Islet of Langerhans (tissue), 1 donor: ENCODE results near the gene SDR42E1.
"Not testable (repeated sequence)": the region's sequence is repeated elsewhere in the genome, so short reads cannot be mapped to it uniquely, and the experiment has no call there.

Source experiments
- FAIRE-seq: peaks from one replicate; lab custom pipeline; 2011; peaks lifted over from hg19 to GRCh38; lab: Jason Lieb, UNC

The SDR42E1 gene

DNA sequence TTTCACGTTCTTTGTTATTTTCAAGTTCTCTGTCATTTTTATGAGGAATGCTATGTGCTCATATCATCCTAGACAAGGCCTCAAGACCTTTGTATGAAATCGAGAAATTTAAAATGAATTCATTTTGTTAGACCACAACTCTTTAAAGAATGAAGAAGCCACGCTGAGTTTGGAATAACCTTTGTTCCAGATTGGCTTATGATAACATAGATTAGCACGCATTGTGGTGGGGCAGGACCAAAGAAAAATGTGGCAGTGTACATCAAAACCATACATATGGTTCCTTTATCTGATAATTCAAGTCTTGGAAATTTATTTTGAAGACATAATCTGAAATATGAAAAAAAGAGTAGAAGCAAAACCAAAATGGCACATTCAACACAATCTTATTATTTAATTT lies 26.0 kb upstream of the SDR42E1 start:
- no peak for FAIRE-seq

DNA sequence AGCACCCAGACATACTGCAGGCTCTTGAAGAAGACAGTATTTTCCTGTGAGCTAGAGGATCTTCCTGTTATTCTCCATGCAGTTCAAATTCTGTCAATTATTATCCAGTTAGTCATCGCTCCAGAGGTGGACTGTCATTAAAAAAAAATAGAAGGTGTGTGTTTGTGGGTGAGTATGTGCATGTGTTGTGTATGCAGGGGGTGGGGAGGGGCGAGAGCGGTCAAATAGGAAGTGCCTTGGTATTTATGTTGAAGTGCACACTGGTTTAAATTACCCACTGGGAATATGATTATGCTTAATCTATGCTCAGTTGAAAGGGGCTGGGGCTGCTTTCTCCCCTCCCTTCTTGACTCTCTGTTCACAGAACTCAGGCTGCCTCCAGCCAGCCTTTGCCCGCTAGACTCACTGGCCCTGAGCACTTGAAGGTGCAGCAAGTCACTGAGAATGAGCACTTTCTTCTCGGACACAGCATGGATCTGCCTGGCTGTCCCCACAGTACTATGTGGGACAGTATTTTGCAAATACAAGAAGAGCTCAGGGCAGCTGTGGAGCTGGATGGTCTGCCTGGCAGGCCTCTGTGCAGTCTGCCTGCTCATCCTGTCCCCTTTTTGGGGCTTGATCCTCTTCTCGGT lies 23.8 kb upstream of the SDR42E1 start, which contains the start of gene HSD17B2:
Gene HSD17B2, plus strand, starts transcription at position 273 of the 632 bp plus-strand sequence. Its CDS starts 172 bp downstream, at position 445.
- FAIRE-seq, result no peak

DNA sequence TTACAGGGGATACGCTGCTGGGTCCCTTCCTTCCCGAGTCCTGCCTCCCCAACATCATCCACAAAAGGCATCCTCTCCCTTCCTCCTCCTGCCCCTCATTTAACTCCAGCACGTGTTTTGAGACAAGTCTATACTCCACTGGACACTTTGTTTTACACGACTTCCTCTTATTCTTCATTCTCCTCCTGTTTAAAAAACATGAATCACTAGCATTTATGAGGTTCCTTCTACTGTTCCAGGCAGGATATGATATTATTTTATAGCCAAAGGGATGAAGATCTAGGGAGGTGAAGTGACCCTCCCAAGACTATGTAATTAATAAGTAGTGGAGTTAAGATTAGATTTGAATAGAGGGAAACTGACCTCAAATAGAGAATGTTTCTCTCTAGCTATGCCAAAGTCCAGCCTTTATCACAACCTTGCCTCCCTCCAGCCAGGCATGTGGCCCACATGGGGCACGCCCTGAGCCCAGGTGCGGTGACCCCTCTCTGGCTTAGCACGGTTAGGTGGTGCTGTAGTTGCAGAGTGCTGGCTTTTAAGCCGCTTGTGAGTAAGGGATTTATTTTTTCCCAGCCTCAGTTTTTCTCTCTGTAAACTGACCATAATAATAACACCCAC lies 22.5 kb upstream of the SDR42E1 start:
- FAIRE-seq, result no peak

GRCh38 chr16:82033006-82033405 lies 21.7 kb upstream of the SDR42E1 start:
- FAIRE-seq, result no peak

DNA sequence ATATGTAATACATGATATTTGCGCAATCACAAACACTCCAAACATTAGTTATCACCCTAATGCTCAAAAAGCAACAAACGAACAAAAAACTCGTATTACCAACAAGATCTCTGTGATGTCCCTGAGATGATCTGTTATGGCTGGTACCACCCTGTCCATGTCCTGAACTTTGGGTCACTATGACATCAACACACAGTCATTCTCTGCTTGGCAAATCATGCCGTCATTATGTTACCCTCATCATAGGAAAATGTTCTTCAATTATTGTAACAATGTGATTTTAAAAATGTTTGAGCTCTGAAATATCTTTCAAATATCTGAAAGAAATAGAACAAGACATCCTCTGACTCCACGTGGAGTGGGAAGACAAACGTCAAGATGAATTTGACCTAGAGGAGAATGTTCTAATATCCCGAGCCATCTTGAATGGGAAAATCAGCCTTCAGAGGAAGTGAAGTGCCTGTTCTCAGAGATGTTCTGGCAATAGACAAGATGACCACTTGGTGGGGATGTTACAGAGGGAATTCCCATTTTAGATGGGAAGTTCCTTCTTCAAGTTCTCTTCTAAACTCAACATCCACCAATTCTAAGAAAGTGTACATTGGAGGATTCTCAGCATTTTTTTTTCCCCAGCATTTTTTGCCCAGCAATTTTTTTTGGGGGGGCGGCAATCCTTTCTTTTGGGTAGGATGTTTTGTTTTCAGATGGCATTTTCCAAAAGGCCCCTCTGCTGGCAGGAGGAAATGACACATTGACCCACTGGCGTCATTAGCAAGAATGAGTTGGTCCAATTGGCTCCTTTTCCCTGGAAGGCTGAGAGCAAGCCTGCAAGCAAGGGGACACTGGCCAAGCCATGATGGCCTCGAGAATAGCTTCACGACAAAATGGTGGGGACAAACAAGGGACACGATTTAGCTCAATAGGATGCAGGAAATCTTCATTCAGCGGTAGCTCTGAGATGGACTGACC lies 20.1 kb upstream of the SDR42E1 start:
- no peak for FAIRE-seq

GRCh38 chr16:82027629-82028064 lies 16.4 kb upstream of the SDR42E1 start:
- FAIRE-seq, result no peak

DNA sequence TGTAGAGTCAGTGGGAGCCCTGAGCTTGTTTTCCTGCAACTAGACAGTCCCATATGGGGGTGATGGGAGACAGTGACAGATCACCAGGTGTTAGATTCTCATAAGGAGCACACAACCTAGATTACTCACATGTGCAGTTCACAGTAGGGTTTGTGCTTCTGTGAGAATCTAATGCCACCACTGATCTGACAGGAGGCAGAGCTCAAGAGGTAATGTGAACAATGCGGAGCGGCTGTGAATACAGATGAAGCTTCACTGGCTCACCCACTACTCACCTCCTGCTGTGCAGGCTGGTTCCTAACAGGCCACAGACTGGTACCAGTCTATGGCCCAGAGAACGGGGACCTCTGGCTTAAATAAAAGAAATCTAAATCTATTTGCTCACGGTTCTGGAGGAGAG lies 13.6 kb upstream of the SDR42E1 start:
- no peak for FAIRE-seq

DNA sequence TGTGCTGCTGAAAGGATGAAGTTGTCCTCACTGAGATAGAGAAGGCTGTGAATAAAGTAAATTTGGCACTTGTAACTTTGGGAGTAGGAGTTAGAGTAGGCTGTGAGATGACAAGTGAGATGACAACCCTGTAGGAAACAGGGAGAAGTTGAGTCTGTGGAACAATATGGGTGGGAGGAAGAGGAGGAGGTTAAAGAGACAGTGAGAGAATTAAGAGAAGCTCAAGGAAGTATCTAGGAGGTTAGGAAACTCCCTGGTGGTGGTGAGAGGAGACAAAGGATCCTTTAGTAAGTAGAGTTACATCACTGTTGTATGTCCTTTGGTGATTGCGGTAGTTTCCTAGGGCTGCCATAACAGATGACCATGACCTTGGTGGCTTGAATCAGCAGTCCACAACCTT lies 13.0 kb upstream of the SDR42E1 start:
- no peak for FAIRE-seq

- no peak for FAIRE-seq
Observed at GRCh38 chr16:82023206-82023605, 11.9 kb upstream of the SDR42E1 start.

GRCh38 chr16:82020051-82020450 lies 8.8 kb upstream of the SDR42E1 start:
- FAIRE-seq, result no peak

DNA sequence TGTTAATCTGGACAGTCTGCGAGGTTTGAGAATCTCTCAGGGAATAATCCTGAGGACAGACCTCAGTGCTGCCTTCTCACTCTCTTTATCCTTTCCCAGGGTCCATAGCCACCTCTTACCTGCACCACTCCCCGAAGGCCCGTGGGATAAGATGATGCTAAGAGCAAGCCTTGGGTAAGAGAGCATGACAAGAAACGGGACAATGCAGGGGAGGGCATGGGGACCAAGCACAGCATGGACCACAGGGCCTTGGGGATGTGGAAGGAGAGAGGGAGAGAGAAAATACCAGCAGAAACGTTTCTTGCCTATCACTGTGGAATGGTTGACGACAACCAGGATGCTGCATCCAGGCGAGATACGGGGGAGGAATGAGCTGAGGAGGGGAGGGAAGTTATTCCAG lies 8.3 kb upstream of the SDR42E1 start:
- no peak for FAIRE-seq

DNA sequence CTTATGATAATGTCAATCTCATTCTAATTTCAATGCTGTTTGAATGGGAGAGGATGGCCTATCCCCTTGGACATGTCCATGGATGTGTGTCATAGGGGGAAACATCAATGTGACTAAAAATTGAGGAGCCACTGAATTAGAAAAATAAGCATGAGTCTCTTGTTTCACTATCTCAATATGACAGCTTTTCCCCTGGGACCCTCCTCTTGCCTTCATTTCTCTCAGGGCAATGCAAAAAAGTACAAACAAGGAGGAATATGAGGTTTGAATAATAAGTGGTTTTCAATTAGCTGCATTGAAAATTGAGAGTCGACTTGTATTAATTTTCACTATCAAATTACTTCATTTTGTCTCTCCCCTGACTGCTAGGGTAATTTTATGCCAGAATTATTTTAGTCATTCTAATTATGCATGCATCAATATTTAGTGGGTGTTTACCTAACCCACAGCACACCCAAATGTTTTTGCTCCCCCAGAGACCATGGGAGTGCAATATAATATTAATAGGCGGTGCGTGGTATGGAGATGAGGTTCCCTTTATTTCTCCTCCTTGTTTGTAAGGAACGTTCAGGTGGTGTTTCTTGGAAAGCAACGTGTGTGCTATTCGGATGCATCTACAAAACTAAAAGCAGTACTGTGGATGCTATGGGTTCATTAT lies 6.8 kb upstream of the SDR42E1 start:
- FAIRE-seq, result no peak

- FAIRE-seq, result no peak
Observed at GRCh38 chr16:82016964-82017363, 5.7 kb upstream of the SDR42E1 start.

DNA sequence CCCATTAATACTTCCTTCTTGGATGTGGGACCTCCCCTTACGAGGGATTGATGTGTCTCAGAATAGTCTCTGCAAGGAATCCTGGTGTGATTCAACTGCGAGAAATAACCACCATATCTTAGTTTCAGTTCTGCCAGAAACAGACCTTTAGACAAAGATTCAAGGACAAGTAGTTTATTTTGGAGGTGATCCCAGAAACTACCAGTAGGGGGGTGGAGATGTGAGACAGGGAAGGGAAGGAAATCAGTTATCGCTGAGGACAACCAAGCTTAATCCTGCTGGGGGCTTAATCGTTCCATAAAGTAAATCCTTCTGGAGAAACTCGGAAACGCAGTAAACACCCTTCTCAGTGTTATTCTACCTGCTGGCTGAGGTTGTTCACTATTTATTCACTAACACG lies 5.0 kb upstream of the SDR42E1 start:
- no peak for FAIRE-seq

GRCh38 chr16:82013139-82013538 lies 1.9 kb upstream of the SDR42E1 start:
- FAIRE-seq, result no peak

- no peak for FAIRE-seq
Observed at GRCh38 chr16:82010649-82011048, 621 bp downstream of the SDR42E1 start.

DNA sequence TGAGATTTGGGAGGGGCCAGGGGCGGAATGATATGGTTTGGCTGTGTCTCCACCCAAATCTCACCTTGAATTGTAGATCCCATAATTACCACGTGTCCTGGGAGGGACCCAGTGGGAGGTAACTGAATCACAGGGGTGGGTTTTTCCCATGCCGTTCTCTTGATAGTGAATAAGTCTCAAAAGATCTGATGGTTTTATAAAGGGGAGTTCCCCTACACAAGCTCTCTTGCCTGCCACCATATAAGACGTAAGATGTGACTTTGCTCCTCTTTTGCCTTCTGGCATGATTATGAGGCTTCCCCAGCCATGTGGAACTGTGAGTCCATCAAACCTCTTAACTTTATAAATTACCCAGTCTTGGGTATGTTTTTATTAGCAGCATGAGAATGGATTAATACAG lies 1.5 kb downstream of the SDR42E1 start:
- not testable (repeated sequence) for FAIRE-seq

DNA sequence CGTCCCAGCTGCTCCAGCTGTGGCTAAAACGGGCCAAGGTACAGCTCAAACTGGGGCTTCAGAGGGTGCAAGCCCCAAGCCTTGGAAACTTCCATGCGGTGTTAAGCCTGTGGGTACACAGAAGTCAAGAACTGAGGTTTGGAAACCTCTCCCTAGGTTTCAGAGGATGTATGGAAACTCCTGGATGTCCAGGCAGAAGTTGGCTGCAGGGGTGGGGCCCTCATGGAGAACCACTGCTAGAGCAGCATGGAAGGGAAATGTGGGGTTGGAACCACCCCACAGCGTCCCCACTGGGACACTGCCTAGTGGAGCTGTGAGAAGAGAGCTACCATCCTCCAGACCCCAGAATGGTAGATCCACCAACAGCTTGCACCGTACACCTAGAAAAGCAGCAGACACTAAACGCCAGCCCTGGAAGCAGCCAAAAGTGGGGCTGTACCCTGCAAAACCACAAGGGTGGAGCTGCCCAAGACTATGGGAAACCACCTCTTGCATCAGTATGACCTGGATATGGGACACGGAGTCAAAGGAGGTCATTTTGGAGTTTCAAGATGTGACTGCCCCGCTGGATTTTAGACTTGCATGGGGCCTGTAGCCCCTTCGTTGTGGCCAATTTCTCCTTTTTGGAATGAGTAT lies 2.2 kb downstream of the SDR42E1 start:
- FAIRE-seq, result no peak

DNA sequence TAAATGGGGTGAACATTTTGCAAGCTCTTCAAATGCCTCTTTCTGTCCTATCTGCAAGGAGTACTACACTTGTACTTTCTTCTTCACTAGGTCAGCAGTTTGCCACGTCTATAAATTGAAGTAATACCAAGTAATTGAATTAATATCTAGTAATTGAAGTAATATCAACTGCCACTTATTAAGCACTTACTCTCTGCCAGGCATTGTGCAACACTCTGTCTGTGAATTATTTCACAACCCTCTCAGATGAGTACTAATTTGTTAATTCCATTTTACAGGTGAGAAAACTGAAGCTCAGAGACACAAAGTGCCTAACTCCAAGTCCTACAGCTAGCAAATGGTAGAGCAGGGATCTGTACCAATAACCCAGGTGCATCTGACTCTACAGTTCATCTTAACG lies 4.1 kb downstream of the SDR42E1 start:
- FAIRE-seq, result no peak

GRCh38 chr16:82006036-82006435 lies 5.2 kb downstream of the SDR42E1 start:
- FAIRE-seq, result no peak

DNA sequence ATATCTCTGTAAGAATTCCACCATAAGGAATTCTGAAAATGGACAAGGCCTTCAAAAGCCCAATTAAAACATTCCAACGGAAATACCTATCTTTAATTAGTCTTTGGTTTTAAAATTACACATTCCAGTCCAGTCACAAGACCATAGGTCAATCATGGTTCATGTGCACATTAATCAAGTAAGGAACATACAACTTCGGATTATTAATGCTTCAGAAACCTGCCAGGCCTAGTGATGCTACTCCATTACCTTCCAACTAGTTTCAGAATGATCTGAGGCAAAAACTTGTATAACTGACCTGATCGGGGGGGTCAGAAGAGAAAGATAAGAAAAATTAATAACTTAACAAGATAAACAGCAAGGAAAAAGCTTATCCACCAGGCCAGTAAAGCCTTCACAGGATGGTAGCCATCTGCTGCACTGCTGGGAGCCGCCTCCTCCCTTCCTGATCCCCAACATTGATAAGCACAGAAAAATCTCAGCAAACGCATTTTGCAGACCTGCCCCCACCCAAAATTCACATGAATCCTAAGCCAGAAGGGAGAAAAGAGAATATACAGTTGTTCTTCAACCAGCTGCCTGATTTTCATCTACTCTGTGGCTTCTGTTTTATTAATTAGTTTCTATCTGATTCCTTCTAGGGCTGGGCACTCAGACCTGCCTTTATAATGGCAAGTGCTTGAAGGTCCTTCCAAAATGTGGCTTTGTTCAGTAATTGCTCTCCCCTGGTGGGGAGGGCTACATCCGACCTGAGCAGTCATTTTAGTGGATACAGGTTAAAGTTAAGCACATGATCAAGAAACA lies 6.0 kb downstream of the SDR42E1 start:
- FAIRE-seq, result no peak
